ENCODE measurements around the gene ALOXE3. TPM values are rescaled to one million over a fixed set of nuclear protein-coding genes. Genes with fewer than 3 reads are reported as not detected.

The ALOXE3 gene
- total and polyA plus RNA-seq, 2 of the 8 experiments (the other 6 are each of a cell fraction or from before 2014, with no cell fraction given): 0.26 TPM; not detected in 1

DNA sequence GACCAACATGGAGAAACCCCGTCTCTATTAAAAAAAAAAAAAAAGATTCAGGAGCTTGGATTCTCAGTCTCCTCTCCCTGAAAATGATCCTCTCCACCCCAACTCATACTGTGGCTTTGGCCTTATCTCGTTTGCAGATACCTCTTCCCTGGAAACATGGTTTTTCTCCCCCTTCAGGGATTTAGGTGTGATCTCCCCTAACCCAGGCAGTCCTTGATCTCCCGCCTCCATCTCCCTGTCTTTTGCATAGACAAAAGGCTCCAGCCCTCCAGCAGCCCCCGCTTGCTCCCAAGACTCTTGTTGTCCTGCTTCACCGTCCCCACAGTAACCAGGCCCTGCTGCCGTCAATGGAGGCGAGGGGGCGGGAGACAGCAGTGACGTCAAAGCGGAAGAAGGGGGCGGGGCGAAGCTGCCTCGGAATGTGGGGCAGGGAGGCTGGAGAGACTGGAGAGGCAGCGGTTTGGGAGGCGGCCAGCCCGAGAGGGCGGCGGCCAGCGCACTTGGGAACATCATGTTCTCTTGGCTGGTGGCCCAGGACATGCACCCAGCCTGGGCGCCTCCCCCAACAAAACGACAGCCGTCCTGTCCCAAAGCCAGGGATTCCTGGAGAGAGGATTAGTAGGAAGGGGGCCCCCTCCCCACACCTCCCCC, 35.8 kb upstream of the ALOXE3 start (continued):
- TF ChIP-seq RBBP5 (IDR thresholded peaks at IDR 0.05; ENCODE audit: borderline replicate concordance, low read depth, low read length) (peak; percentile 74; the same call in 1 of the 2 replicates), SRF (IDR thresholded peaks at IDR 0.05; ENCODE audit: low read depth, low read length) (no peak), CEBPB (IDR thresholded peaks at IDR 0.05; ENCODE audit: low read depth, low read length) (no peak), YY1 (IDR thresholded peaks at IDR 0.05; ENCODE audit: low read depth, low read length) (peak; percentile 75; the same call in 1 of the 2 replicates), CHD1 (IDR thresholded peaks at IDR 0.05; ENCODE audit: low read depth, low read length) (no peak), BRCA1 (IDR thresholded peaks at IDR 0.05; ENCODE audit: low read depth, low read length) (no peak), CTBP2 (IDR thresholded peaks at IDR 0.05; ENCODE audit: borderline replicate concordance, insufficient read depth, insufficient read length, low read length) (no peak), SP4 (IDR thresholded peaks at IDR 0.05; ENCODE audit: low read length) (no peak), CREB1 (IDR thresholded peaks at IDR 0.05) (peak; percentile 94), USF2 (IDR thresholded peaks at IDR 0.05; ENCODE audit: low read length) (no peak), SIX5 (IDR thresholded peaks at IDR 0.05; ENCODE audit: low read depth, low read length) (no peak), ATF3 (IDR thresholded peaks at IDR 0.05; ENCODE audit: insufficient read depth, low read depth, low read length) (no peak), CTCF (IDR thresholded peaks at IDR 0.05; ENCODE audit: control extremely low read depth in 1 of 3, insufficient read depth in 1 of 3, low read depth in 1 of 3, low read length in 3 of 3) (no peak), RNF2 (IDR thresholded peaks at IDR 0.05; ENCODE audit: borderline replicate concordance, low read depth, low read length, missing control alignments, poor library complexity, severe bottlenecking) (no peak), BACH1 (IDR thresholded peaks at IDR 0.05; ENCODE audit: low read length) (no peak), POLR2AphosphoS5 (IDR thresholded peaks at IDR 0.05; ENCODE audit: low read depth, low read length) (peak; percentile 91), GABPA (IDR thresholded peaks at IDR 0.05; ENCODE audit: borderline replicate concordance, insufficient read depth, low read length) (no peak), POLR2A (IDR thresholded peaks at IDR 0.05; ENCODE audit: control extremely low read depth in 1 of 2, low read depth in 2 of 2, low read length in 2 of 2) (peak; percentile 36 to 68), KDM5A (IDR thresholded peaks at IDR 0.05; ENCODE audit: low read length) (no peak), HDAC6 (IDR thresholded peaks at IDR 0.05; ENCODE audit: low read depth, low read length) (no peak), KDM4A (IDR thresholded peaks at IDR 0.05; ENCODE audit: low read depth, low read length, severe bottlenecking) (peak; percentile 32), FOSL1 (IDR thresholded peaks at IDR 0.05; ENCODE audit: insufficient read depth, low read depth, low read length) (no peak)

Measured in H1 (cell line).